ENCODE measurements around the gene FLVCR2. TPM values are rescaled to one million over a fixed set of nuclear protein-coding genes. Genes with fewer than 3 reads are reported as not detected.

The FLVCR2 gene
- polyA plus RNA-seq, 1 of the 3 experiments (the other 2 are of a cell fraction) = 0.05 TPM

GRCh38 chr14:75626863-75627262, 48.4 kb downstream of the FLVCR2 start:
- no peaks in the 10 kb centered on the region for H3K79me2 ChIP-seq (ENCODE audit: insufficient read depth)
- H3K4me2 ChIP-seq = no peak overlapping the region
- no peaks in the 10 kb centered on the region for H3K36me3 ChIP-seq (replicated peaks in 1 of 2; ENCODE audit: control insufficient read depth in 1 of 2, insufficient read depth in 2 of 2, low read length in 1 of 2)
- no peak for DNase-seq
- CTCF ChIA-PET = interaction anchor here (0.6 to 2.6 kb wide), 2 partner anchors 8 to 27 kb away, joined by 3 to 11 read pairs; no protein-coding TSS in a partner anchor
- no peak overlapping the region for H3K27ac ChIP-seq (ENCODE audit: low read depth in 2 of 2, low read length in 1 of 2)
- no peak for TF ChIP-seq REST (IDR thresholded peaks at IDR 0.05; ENCODE audit: low read depth, low read length)
- no peak overlapping the region for H3K9ac ChIP-seq
- no peaks in the 10 kb centered on the region for H3F3A ChIP-seq (replicated peaks; ENCODE audit: insufficient read depth)
- no peak overlapping the region for H3K4me3 ChIP-seq (ENCODE audit: low read depth in 2 of 2, low read length in 1 of 2)
- H3K9me3 ChIP-seq = no peaks in the 10 kb centered on the region
- POLR2A ChIA-PET = no interaction called here
- 30% methylated on average over 3 of the region's 3 CpGs for WGBS (ENCODE audit: low lambda C conversion rate)
- H3K4me1 ChIP-seq (ENCODE audit: control insufficient read depth in 1 of 2, insufficient read depth in 2 of 2, low read depth in 1 of 2, low read length in 1 of 2) = no peaks in the 10 kb centered on the region
- H4K20me1 ChIP-seq (ENCODE audit: insufficient read depth) = no peaks in the 10 kb centered on the region
- H3K9me2 ChIP-seq = no peaks in the 10 kb centered on the region
- H3K27me3 ChIP-seq (ENCODE audit: insufficient read depth) = peaks cover 7% of the 10 kb centered on the region; the same call in 1 of the 2 replicates
- H2AFZ ChIP-seq (ENCODE audit: low read depth) = no peak overlapping the region

GRCh38 chr14:75627406-75627805, 49.0 kb downstream of the FLVCR2 start:
- no peak for DNase-seq
- Histone ChIP-seq H3K4me1 (ENCODE audit: control insufficient read depth in 1 of 2, insufficient read depth in 2 of 2, low read depth in 1 of 2, low read length in 1 of 2) (no peaks in the 10 kb centered on the region), H3K36me3 (replicated peaks in 1 of 2; ENCODE audit: control insufficient read depth in 1 of 2, insufficient read depth in 2 of 2, low read length in 1 of 2) (no peaks in the 10 kb centered on the region), H2AFZ (ENCODE audit: low read depth) (no peak overlapping the region), H3K27ac (ENCODE audit: low read depth in 2 of 2, low read length in 1 of 2) (no peak overlapping the region), H3F3A (replicated peaks; ENCODE audit: insufficient read depth) (no peaks in the 10 kb centered on the region), H3K4me3 (ENCODE audit: low read depth in 2 of 2, low read length in 1 of 2) (no peak overlapping the region), H3K9me3 (no peaks in the 10 kb centered on the region), H3K9ac (no peak overlapping the region), H3K27me3 (ENCODE audit: insufficient read depth) (peaks cover 7% of the 10 kb centered on the region; the same call in 1 of the 2 replicates), H3K4me2 (no peak overlapping the region), H3K9me2 (no peaks in the 10 kb centered on the region), H4K20me1 (ENCODE audit: insufficient read depth) (no peaks in the 10 kb centered on the region), H3K79me2 (ENCODE audit: insufficient read depth) (no peaks in the 10 kb centered on the region)
- TF ChIP-seq RAD21 (IDR thresholded peaks at IDR 0.05; ENCODE audit: low read length) (no peak), MXI1 (IDR thresholded peaks at IDR 0.05; ENCODE audit: low read depth, low read length) (no peak), SIN3A (IDR thresholded peaks at IDR 0.05; ENCODE audit: borderline replicate concordance, low read depth, low read length) (no peak)
- POLR2A ChIA-PET = no interaction called here
- WGBS (ENCODE audit: low lambda C conversion rate) = 62% methylated on average over 4 of the region's 4 CpGs
- CTCF ChIA-PET = interaction anchor here (0.6 to 2.6 kb wide), 2 partner anchors 7 to 27 kb away, joined by 3 to 11 read pairs; no protein-coding TSS in a partner anchor

- DNase-seq = no peak
- Histone ChIP-seq H3K27me3 (ENCODE audit: insufficient read depth) (peaks cover 7% of the 10 kb centered on the region; the same call in 1 of the 2 replicates), H3K79me2 (ENCODE audit: insufficient read depth) (no peaks in the 10 kb centered on the region), H3K4me3 (ENCODE audit: low read depth in 2 of 2, low read length in 1 of 2) (no peak overlapping the region), H3K27ac (ENCODE audit: low read depth in 2 of 2, low read length in 1 of 2) (no peak overlapping the region), H3K4me1 (ENCODE audit: control insufficient read depth in 1 of 2, insufficient read depth in 2 of 2, low read depth in 1 of 2, low read length in 1 of 2) (no peaks in the 10 kb centered on the region), H3F3A (replicated peaks; ENCODE audit: insufficient read depth) (no peaks in the 10 kb centered on the region), H3K9me3 (no peaks in the 10 kb centered on the region), H3K9ac (no peak overlapping the region), H3K36me3 (replicated peaks in 1 of 2; ENCODE audit: control insufficient read depth in 1 of 2, insufficient read depth in 2 of 2, low read length in 1 of 2) (no peaks in the 10 kb centered on the region), H3K9me2 (no peaks in the 10 kb centered on the region), H3K4me2 (no peak overlapping the region), H4K20me1 (ENCODE audit: insufficient read depth) (no peaks in the 10 kb centered on the region), H2AFZ (ENCODE audit: low read depth) (no peak overlapping the region)
- 39% methylated on average over 3 of the region's 3 CpGs for WGBS (ENCODE audit: low lambda C conversion rate)
- POLR2A ChIA-PET = no interaction called here
- CTCF ChIA-PET = interaction anchor here (2.6 kb wide), 1 partner anchor 25 kb away, joined by 11 read pairs; no protein-coding TSS in a partner anchor
- TF ChIP-seq RAD21 (IDR thresholded peaks at IDR 0.05; ENCODE audit: low read length) (no peak), EZH2phosphoT487 (IDR thresholded peaks at IDR 0.05; ENCODE audit: borderline replicate concordance, low read depth) (no peak), SMC3 (IDR thresholded peaks at IDR 0.05; ENCODE audit: low read depth, low read length) (no peak), TEAD4 (IDR thresholded peaks at IDR 0.05; ENCODE audit: borderline replicate concordance, insufficient read depth) (no peak), MEF2A (IDR thresholded peaks at IDR 0.05; ENCODE audit: borderline replicate concordance, low read depth) (no peak), NFIC (IDR thresholded peaks at IDR 0.05; ENCODE audit: borderline replicate concordance) (no peak), REST (IDR thresholded peaks at IDR 0.05; ENCODE audit: low read depth, low read length) (no peak)
- TF ChIP-seq, protein P1, sequence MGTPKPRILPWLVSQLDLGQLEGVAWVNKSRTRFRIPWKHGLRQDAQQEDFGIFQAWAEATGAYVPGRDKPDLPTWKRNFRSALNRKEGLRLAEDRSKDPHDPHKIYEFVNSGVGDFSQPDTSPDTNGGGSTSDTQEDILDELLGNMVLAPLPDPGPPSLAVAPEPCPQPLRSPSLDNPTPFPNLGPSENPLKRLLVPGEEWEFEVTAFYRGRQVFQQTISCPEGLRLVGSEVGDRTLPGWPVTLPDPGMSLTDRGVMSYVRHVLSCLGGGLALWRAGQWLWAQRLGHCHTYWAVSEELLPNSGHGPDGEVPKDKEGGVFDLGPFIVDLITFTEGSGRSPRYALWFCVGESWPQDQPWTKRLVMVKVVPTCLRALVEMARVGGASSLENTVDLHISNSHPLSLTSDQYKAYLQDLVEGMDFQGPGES (IDR thresholded peaks at IDR 0.05; ENCODE audit: low read depth, low read length) = no peak
- TF ChIP-seq, protein P2, sequence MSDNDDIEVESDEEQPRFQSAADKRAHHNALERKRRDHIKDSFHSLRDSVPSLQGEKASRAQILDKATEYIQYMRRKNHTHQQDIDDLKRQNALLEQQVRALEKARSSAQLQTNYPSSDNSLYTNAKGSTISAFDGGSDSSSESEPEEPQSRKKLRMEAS (IDR thresholded peaks at IDR 0.05; ENCODE audit: low read depth) = no peak
Observed at GRCh38 chr14:75628816-75629215, 50.4 kb downstream of the FLVCR2 start.

All from SK-N-SH (cell line).